HG02981 (cell line): Measurements from ENCODE around the gene NUTM2F.
"Not testable (repeated sequence)": the region's sequence is repeated elsewhere in the genome, so short reads cannot be mapped to it uniquely, and the experiment has no call there.

ENCODE experiments used
- ATAC-seq: cut with Tn5 transposase; IDR thresholded peaks from one replicate; pipeline ENCODE4 v1.9.1; 2021; ENCODE audit warnings: mild to moderate bottlenecking, moderate library complexity; ENCODE audit not compliant: unreplicated experiment

The NUTM2F gene

GRCh38 chr9:94328544-94328943 lies at the start of gene NUTM2F:
Gene NUTM2F, minus strand, starts transcription at chr9:94328644. Its CDS starts 21 bp downstream, at chr9:94328623.
- ATAC-seq, result not testable (repeated sequence)

GRCh38 chr9:94375197-94375596 lies 46.8 kb upstream of the NUTM2F start:
- peak; percentile 43 for ATAC-seq

GRCh38 chr9:94374176-94375056 lies 46.0 kb upstream of the NUTM2F start:
- peak; percentile 90 for ATAC-seq

- not testable (repeated sequence) for ATAC-seq
Observed at GRCh38 chr9:94373779-94374175, 45.3 kb upstream of the NUTM2F start.

DNA sequence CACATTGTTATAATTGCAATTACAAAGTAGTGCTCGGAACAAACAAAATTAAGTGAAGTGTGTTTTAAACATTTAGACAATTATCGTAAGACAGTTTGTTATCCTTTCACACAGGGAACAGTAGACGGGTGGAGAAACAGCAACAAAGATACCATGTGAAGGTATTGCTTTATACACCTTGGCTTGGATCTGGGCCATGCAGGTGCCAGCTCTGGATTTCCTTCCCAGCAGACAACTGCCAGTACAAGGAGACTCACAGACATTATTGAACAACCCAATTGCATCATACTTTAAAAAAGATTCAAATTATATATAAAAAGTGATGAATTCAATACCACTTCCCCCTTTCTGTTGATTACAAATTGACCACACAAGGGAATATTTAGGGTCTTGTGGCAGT lies 41.8 kb upstream of the NUTM2F start:
- ATAC-seq, result not testable (repeated sequence)

GRCh38 chr9:94364093-94364614 lies 35.7 kb upstream of the NUTM2F start:
- ATAC-seq, result not testable (repeated sequence)

GRCh38 chr9:94357158-94357557 lies 28.7 kb upstream of the NUTM2F start:
- not testable (repeated sequence) for ATAC-seq

GRCh38 chr9:94351901-94352723 lies 23.7 kb upstream of the NUTM2F start:
- ATAC-seq, result not testable (repeated sequence)

GRCh38 chr9:94348754-94349153 lies 20.3 kb upstream of the NUTM2F start:
- ATAC-seq, result not testable (repeated sequence)

- not testable (repeated sequence) for ATAC-seq
Observed at GRCh38 chr9:94347451-94347850, 19.0 kb upstream of the NUTM2F start.

DNA sequence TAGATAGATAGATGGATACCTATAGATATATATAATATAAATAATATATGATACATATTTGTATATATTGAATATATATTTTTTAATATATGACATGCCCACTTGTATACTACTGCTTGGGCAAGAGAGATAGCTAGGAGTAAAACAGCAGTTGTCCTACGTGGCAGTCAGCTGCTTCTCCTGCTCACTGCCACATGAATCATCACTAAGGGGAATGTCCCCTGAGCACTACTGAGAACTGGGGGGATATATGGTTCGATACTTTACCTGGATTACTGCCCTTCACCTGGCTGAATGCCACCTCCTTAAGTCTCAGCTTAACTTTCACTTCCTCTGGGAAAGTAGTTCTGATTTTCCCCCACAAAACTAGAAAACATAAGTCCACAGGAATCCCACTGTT lies 13.3 kb upstream of the NUTM2F start:
- not testable (repeated sequence) for ATAC-seq

GRCh38 chr9:94340750-94341149 lies 12.3 kb upstream of the NUTM2F start:
- not testable (repeated sequence) for ATAC-seq

GRCh38 chr9:94339657-94340056 lies 11.2 kb upstream of the NUTM2F start:
- not testable (repeated sequence) for ATAC-seq

DNA sequence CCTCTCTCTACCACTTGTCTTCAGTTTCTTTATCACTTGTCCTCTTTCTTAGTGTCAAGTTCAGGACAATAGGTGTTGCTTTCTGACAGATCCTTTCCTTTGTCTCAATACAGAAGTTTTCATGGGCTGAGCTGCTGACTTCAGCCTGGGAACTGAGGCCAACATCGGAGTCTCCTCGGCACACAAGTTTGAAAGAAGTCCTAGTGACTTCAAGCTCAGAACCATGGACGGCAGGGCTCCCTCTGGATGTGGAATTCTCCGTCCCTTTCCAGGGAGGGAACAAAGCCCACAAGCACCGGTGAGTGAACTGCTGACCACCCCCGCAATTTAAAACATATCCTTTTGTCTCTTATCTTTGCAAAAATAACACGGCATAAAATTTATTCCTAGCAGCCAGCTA lies 10.3 kb upstream of the NUTM2F start:
- ATAC-seq, result not testable (repeated sequence)

GRCh38 chr9:94336445-94336844 lies 8.0 kb upstream of the NUTM2F start:
- not testable (repeated sequence) for ATAC-seq

DNA sequence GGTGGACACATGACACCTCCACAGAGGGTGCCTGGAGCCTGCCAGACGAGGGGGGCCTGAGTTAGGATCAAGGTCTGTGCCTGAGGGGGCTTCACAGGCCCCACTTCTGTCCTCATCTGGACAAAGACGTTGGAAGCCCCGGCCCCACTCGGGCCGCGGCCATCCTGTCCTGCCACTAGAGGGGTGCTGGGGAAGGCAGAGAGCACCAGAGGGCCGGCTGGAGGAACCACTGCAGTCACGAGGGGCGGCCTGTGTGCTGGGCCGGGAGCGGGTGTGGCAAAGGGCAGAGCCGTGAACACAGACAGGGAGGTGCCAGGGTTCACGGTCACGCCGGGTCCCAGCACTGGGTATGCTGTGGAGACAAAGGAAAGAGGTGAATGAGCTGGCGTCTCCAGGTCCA lies 2.9 kb downstream of the NUTM2F start:
- not testable (repeated sequence) for ATAC-seq

DNA sequence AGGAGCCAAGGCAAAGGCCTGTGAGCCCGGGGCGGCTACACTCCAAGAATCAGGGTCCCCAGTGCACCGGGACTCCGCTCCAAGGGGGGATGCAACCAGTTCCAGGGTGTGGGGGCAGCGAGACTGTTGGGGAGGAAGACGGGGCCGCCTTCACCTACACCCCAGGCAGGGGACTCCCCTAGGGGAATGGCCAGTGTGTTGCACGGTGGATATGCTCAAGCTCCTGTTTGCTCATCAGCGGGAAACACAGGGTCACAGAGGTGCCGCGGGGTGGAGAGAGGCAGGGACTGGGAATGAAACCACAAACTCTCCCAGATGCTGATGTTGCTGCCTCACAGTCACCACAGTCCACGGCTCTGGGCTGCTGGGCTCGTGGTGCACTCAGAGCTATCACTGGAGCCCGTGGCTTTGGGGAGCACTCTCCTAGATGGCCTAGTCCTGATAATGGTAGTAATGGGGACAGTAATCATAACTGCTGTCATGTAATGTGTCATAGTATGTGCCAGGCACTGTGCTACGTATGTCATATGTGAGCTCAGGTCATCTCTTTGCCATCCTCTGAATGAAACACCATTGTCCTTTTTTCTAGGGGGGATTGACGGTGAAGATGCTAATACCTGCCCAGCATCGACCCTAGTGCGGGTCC lies 5.2 kb downstream of the NUTM2F start:
- ATAC-seq, result not testable (repeated sequence)

GRCh38 chr9:94322342-94322940 lies 6.0 kb downstream of the NUTM2F start:
- not testable (repeated sequence) for ATAC-seq

DNA sequence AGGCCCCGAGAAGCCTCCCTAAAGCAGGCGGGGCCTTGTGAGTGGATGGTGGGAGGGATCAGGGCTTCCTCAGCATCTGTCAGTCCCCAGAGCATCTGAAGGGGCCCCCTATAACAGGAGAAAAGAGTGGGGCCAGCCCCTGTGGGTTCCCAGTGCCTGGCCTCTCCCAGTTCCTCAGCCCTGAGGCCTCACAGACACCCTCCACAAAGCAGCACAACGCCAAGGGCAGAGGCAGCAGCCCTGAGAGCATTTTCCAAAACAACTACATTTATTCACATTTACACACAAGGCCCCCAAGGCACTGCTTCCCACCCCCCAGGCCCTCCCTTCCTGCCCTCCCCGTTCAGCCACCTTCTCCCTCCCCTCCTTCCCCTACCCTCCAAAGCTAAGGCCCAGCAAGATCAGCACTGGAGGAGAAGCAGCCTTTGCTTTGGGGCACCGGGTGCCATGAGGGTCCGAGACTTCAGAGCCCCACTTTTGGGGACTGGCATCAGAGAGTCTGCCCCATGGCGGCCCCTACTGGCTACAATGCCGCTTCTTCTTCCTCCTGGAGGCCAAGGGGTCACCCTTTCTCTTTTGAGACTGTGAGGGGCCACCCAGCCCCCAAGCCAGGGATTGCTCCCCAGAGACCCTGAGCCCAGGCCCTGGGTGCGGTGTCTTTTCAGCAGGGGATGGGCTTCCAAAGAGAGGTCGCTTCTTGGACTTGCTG lies 10.3 kb downstream of the NUTM2F start:
- ATAC-seq, result not testable (repeated sequence)

- peak; percentile 85 for ATAC-seq
Observed at GRCh38 chr9:94316236-94316635, 12.2 kb downstream of the NUTM2F start.
